WERI-Rb-1 (cell line): Measurements from ENCODE around the gene RGR.

ENCODE experiments used
- DNase-seq: peaks from one replicate; pipeline ENCODE4 v3.0.0-alpha.2; 2020
- H3K27ac ChIP-seq: fragments of 250-450 bp; sonication (Bioruptor Pico); 2 replicates; pipeline ENCODE4 v1.5.1; 2020; ENCODE audit warnings: mild to moderate bottlenecking, moderate library complexity
- H3K27me3 ChIP-seq: fragments of 250-450 bp; sonication (Bioruptor Pico); 2 replicates; pipeline ENCODE4 v1.5.1; 2021; ENCODE audit warnings: mild to moderate bottlenecking, low read depth, moderate library complexity; ENCODE audit not compliant: insufficient read depth, severe bottlenecking
- H3K36me3 ChIP-seq: fragments of 250-450 bp; sonication (Bioruptor Pico); 2 replicates; pipeline ENCODE4 v1.5.1; 2020; ENCODE audit warnings: mild to moderate bottlenecking, moderate library complexity
- H3K4me3 ChIP-seq: 2 replicates; pipeline ENCODE4 v1.5.1; 2011; ENCODE audit warnings: low read depth, mild to moderate bottlenecking, control low read depth, low read length
- H3K9me3 ChIP-seq: fragments of 250-450 bp; sonication (Bioruptor Pico); 2 replicates; pipeline ENCODE4 v1.5.1; 2021; ENCODE audit warnings: mild to moderate bottlenecking, moderate library complexity; ENCODE audit not compliant: severe bottlenecking
- TF ChIP-seq, protein P1 (sequence below): IDR thresholded peaks from 2 replicates; pipeline ENCODE4 v1.5.1; 2011; ENCODE audit warnings: low read depth, mild to moderate bottlenecking, control low read depth, inconsistent platforms, low read length

The RGR gene

GRCh38 chr10:84289521-84290200, 44.8 kb downstream of the RGR start:
- H3K9me3 ChIP-seq = no peaks in the 10 kb centered on the region
- TF ChIP-seq, protein P1, sequence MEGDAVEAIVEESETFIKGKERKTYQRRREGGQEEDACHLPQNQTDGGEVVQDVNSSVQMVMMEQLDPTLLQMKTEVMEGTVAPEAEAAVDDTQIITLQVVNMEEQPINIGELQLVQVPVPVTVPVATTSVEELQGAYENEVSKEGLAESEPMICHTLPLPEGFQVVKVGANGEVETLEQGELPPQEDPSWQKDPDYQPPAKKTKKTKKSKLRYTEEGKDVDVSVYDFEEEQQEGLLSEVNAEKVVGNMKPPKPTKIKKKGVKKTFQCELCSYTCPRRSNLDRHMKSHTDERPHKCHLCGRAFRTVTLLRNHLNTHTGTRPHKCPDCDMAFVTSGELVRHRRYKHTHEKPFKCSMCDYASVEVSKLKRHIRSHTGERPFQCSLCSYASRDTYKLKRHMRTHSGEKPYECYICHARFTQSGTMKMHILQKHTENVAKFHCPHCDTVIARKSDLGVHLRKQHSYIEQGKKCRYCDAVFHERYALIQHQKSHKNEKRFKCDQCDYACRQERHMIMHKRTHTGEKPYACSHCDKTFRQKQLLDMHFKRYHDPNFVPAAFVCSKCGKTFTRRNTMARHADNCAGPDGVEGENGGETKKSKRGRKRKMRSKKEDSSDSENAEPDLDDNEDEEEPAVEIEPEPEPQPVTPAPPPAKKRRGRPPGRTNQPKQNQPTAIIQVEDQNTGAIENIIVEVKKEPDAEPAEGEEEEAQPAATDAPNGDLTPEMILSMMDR = no peak
- no peak overlapping the region for H3K27ac ChIP-seq
- DNase-seq = no peak
- no peaks in the 10 kb centered on the region for H3K27me3 ChIP-seq
- H3K36me3 ChIP-seq = no peaks in the 10 kb centered on the region
- no peak overlapping the region for H3K4me3 ChIP-seq

- Histone ChIP-seq H3K36me3 (no peaks in the 10 kb centered on the region), H3K9me3 (no peaks in the 10 kb centered on the region)
Measured at GRCh38 chr10:84290235-84290634, 45.4 kb downstream of the RGR start.

DNA sequence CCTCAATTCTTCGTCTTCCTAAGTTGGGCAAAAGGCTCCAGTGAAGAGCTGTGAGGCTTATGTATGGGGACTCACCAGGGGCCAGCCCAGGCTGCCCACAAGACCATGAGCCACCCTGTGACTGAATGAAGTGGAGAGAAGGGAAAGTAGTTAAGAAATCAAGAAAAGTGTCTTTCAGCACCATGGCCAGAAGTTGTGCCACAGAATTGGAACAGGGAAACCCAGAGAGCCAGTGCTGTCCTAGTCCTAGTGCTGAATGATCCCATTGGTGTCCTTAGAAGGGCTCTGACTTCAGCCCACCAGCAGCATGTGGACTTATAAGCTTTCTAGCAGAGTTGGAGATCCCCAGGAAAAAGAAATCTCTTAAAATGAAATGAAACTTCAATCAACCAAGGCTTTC, 46.5 kb downstream of the RGR start:
- DNase-seq = no peak
- no peaks in the 10 kb centered on the region for H3K27me3 ChIP-seq
- no peak overlapping the region for H3K4me3 ChIP-seq
- H3K9me3 ChIP-seq = no peaks in the 10 kb centered on the region
- no peak overlapping the region for H3K27ac ChIP-seq
- TF ChIP-seq, protein P1 = no peak
- no peaks in the 10 kb centered on the region for H3K36me3 ChIP-seq

More at GRCh38 chr10:84290235-84290634, 45.4 kb downstream of the RGR start:
- Histone ChIP-seq H3K27ac (no peak overlapping the region), H3K27me3 (no peaks in the 10 kb centered on the region), H3K4me3 (no peak overlapping the region)
- TF ChIP-seq, protein P1 = no peak
- no peak for DNase-seq

GRCh38 chr10:84292502-84292901, 47.6 kb downstream of the RGR start:
- Histone ChIP-seq H3K9me3 (no peaks in the 10 kb centered on the region), H3K4me3 (no peak overlapping the region), H3K36me3 (no peaks in the 10 kb centered on the region), H3K27me3 (no peaks in the 10 kb centered on the region), H3K27ac (no peak overlapping the region)
- DNase-seq = no peak
- TF ChIP-seq, protein P1 = no peak

GRCh38 chr10:84293171-84293570, 48.3 kb downstream of the RGR start:
- Histone ChIP-seq H3K36me3 (no peaks in the 10 kb centered on the region), H3K27ac (no peak overlapping the region), H3K27me3 (no peaks in the 10 kb centered on the region), H3K4me3 (no peak overlapping the region), H3K9me3 (no peaks in the 10 kb centered on the region)
- DNase-seq = no peak
- TF ChIP-seq, protein P1 = no peak

GRCh38 chr10:84293574-84294016, 48.7 kb downstream of the RGR start:
- peak; percentile 71 for DNase-seq

More at GRCh38 chr10:84293574-84294016, 48.7 kb downstream of the RGR start:
- Histone ChIP-seq H3K9me3 (no peaks in the 10 kb centered on the region), H3K27me3 (no peaks in the 10 kb centered on the region), H3K27ac (no peak overlapping the region), H3K36me3 (no peaks in the 10 kb centered on the region), H3K4me3 (no peak overlapping the region)
- TF ChIP-seq, protein P1 = no peak
